ENCODE results near the gene DNAJC11. TPM values are rescaled to one million over a fixed set of nuclear protein-coding genes. Genes with fewer than 3 reads are reported as not detected.
A peak's percentile ranks its signal among the peaks of the same experiment; 100 is the strongest.
"Not testable (repeated sequence)": the region's sequence is repeated elsewhere in the genome, so short reads cannot be mapped to it uniquely, and the experiment has no call there.

The DNAJC11 gene
- total RNA-seq, 1 experiment from 2014 or later, result 75.6 TPM

- H4K20me1 ChIP-seq (ENCODE audit: insufficient read depth); H3K36me3 ChIP-seq (ENCODE audit: control insufficient read depth in 1 of 2, insufficient read depth in 2 of 2, low read length in 2 of 2); H3K9me3 ChIP-seq (ENCODE audit: control insufficient read depth in 1 of 2, insufficient read depth in 1 of 2, low read depth in 1 of 2, low read length in 2 of 2); H2AFZ ChIP-seq (ENCODE audit: low read depth, low read length, poor library complexity, severe bottlenecking); ATAC-seq; H3K27me3 ChIP-seq (ENCODE audit: insufficient read depth, low read length); BruUV-seq (replicated peaks); CTCF ChIA-PET; POLR2A ChIA-PET; RAD21 ChIA-PET (ENCODE audit: low non-redundant PET in 1 of 2, low total read pairs in 2 of 2, uncharacterized antibody in 2 of 2, unreplicated experiment in 2 of 2); H3K27ac ChIP-seq (ENCODE audit: low read depth, low read length); H3K9me2 ChIP-seq (ENCODE audit: insufficient read depth); DNase-seq (ENCODE audit: low read depth, low spot score): not testable (repeated sequence)
- H3K4me3 ChIP-seq (replicated peaks in 1 of 2; ENCODE audit: low read depth in 1 of 2, low read length in 2 of 2), result peak overlapping the region; percentile 99 to 100
- intact Hi-C loops (cut with micrococcal nuclease), result loop anchor here (5.0 kb wide), 1 partner anchor 507 kb away; no protein-coding TSS in a partner anchor
- H3K79me2 ChIP-seq (ENCODE audit: insufficient read depth, low read length), result peaks cover 67% of the 10 kb centered on the region
- peak overlapping the region; percentile 99 for H3K4me2 ChIP-seq (ENCODE audit: low read length)
- H3K9ac ChIP-seq (ENCODE audit: low read length), result peak overlapping the region; percentile 100
- peaks cover 5 to 20% of the 10 kb centered on the region in 2 experiments; a peak in 3 of 4 replicates for H3K4me1 ChIP-seq (ENCODE audit: control insufficient read depth in 1 of 2, insufficient read depth in 2 of 2, low read length in 2 of 2)
Observed at GRCh38 chr1:6699915-6700314, 1.7 kb downstream of the DNAJC11 start.

GRCh38 chr1:6695868-6696267 is 5.7 kb downstream of the DNAJC11 start:
- ChIA-PET CTCF (no interaction called here), RAD21 (ENCODE audit: low non-redundant PET in 1 of 2, low total read pairs in 2 of 2, uncharacterized antibody in 2 of 2, unreplicated experiment in 2 of 2) (no interaction called here), POLR2A (no interaction called here)
- ATAC-seq, result no peak
- peaks cover 0 to 6% of the 10 kb centered on the region in 2 experiments; a peak in 1 of 4 replicates for H3K36me3 ChIP-seq (ENCODE audit: control insufficient read depth in 1 of 2, insufficient read depth in 2 of 2, low read length in 2 of 2)
- H2AFZ ChIP-seq (ENCODE audit: low read depth, low read length, poor library complexity, severe bottlenecking), result no peak overlapping the region
- H3K4me3 ChIP-seq (replicated peaks in 1 of 2; ENCODE audit: low read depth in 1 of 2, low read length in 2 of 2), result no peak overlapping the region
- H3K79me2 ChIP-seq (ENCODE audit: insufficient read depth, low read length), result peaks cover 92% of the 10 kb centered on the region
- no peak for DNase-seq (ENCODE audit: low read depth, low spot score)
- no peaks in the 10 kb centered on the region for H3K27me3 ChIP-seq (ENCODE audit: insufficient read depth, low read length)
- no peak for TF ChIP-seq JUND (IDR thresholded peaks at IDR 0.05)
- no peak for TF ChIP-seq CTCF (IDR thresholded peaks at IDR 0.05 in 2 of 3, conservative IDR thresholded peaks at IDR 0.05 in 1 of 3; ENCODE audit: borderline replicate concordance in 1 of 3, insufficient read depth in 1 of 3, low read depth in 2 of 3, low read length in 2 of 3)
- no peak for TF ChIP-seq SP1 (IDR thresholded peaks at IDR 0.05; ENCODE audit: low read depth)
- TF ChIP-seq YY1 (IDR thresholded peaks at IDR 0.05; ENCODE audit: extremely low read depth, insufficient replicate concordance, low read depth, low read length), result no peak
- TF ChIP-seq ZBTB33 (IDR thresholded peaks at IDR 0.05; ENCODE audit: extremely low read depth, insufficient replicate concordance, low read length), result no peak
- no peak for TF ChIP-seq EGR1 (IDR thresholded peaks at IDR 0.05; ENCODE audit: low read depth)
- no peak for TF ChIP-seq SRF (IDR thresholded peaks at IDR 0.05; ENCODE audit: low read depth)
- peaks cover 5 to 18% of the 10 kb centered on the region in 2 experiments; a peak in 3 of 4 replicates for H3K4me1 ChIP-seq (ENCODE audit: control insufficient read depth in 1 of 2, insufficient read depth in 2 of 2, low read length in 2 of 2)
- H3K9me3 ChIP-seq (ENCODE audit: control insufficient read depth in 1 of 2, insufficient read depth in 1 of 2, low read depth in 1 of 2, low read length in 2 of 2), result no peaks in the 10 kb centered on the region
- H3K4me2 ChIP-seq (ENCODE audit: low read length), result no peak overlapping the region
- no peaks in the 10 kb centered on the region for H3K9me2 ChIP-seq (ENCODE audit: insufficient read depth)
- intact Hi-C loops (cut with micrococcal nuclease), result no loop called here
- BruUV-seq (replicated peaks), result no TSS peak
- H4K20me1 ChIP-seq (ENCODE audit: insufficient read depth), result peaks cover 12% of the 10 kb centered on the region; the same call in 1 of the 2 replicates
- H3K9ac ChIP-seq (ENCODE audit: low read length), result no peak overlapping the region
- no peak overlapping the region for H3K27ac ChIP-seq (ENCODE audit: low read depth, low read length)

All from HCT116 (cell line).